Effector CD8-positive, alpha-beta T cell (primary cell): ENCODE measurements around the gene CARS1.
"Not testable (repeated sequence)": the region's sequence is repeated elsewhere in the genome, so short reads cannot be mapped to it uniquely, and the experiment has no call there.

Experiments
- DNase-seq: peaks from one replicate; lab custom pipeline; 2025; lab: John Stamatoyannopoulos, UW

The CARS1 gene

GRCh38 chr11:3090096-3090901 lies 33.1 kb upstream of the CARS1 start:
- no peak for DNase-seq

GRCh38 chr11:3089236-3090061 lies 32.2 kb upstream of the CARS1 start:
- no peak for DNase-seq

- no peak for DNase-seq
Measured at GRCh38 chr11:3088806-3089205, 31.6 kb upstream of the CARS1 start.

- no peak for DNase-seq
Measured at GRCh38 chr11:3087821-3088800, 30.9 kb upstream of the CARS1 start.

GRCh38 chr11:3087373-3087772 lies 30.1 kb upstream of the CARS1 start:
- DNase-seq = no peak

GRCh38 chr11:3086671-3087150 lies 29.5 kb upstream of the CARS1 start:
- DNase-seq = no peak

GRCh38 chr11:3086114-3086513 lies 28.9 kb upstream of the CARS1 start:
- no peak for DNase-seq

GRCh38 chr11:3085052-3085451 lies 27.8 kb upstream of the CARS1 start:
- no peak for DNase-seq

- DNase-seq = no peak
Measured at GRCh38 chr11:3083321-3083720, 26.1 kb upstream of the CARS1 start.

GRCh38 chr11:3081386-3081751 lies 24.1 kb upstream of the CARS1 start:
- DNase-seq = no peak

GRCh38 chr11:3080733-3081385 lies 23.6 kb upstream of the CARS1 start:
- no peak for DNase-seq

- no peak for DNase-seq
Measured at GRCh38 chr11:3080104-3080503, 22.9 kb upstream of the CARS1 start.

GRCh38 chr11:3077846-3078440 lies 20.7 kb upstream of the CARS1 start:
- no peak for DNase-seq

GRCh38 chr11:3077189-3077836 lies 20.1 kb upstream of the CARS1 start:
- no peak for DNase-seq

GRCh38 chr11:3074912-3075589 lies 17.8 kb upstream of the CARS1 start:
- no peak for DNase-seq

- DNase-seq = no peak
Measured at GRCh38 chr11:3073029-3073435, 15.8 kb upstream of the CARS1 start.

- no peak for DNase-seq
Measured at GRCh38 chr11:3069425-3069824, 12.2 kb upstream of the CARS1 start.

GRCh38 chr11:3066308-3066707 lies 9.1 kb upstream of the CARS1 start:
- not testable (repeated sequence) for DNase-seq

- DNase-seq = not testable (repeated sequence)
Measured at GRCh38 chr11:3064709-3065108, 7.5 kb upstream of the CARS1 start.

GRCh38 chr11:3063876-3064275 lies 6.7 kb upstream of the CARS1 start:
- not testable (repeated sequence) for DNase-seq
